Measurements from ENCODE around the gene MAPRE2.

MAPRE2 gene

GRCh38 chr18:35097195-35097594 lies 56.0 kb downstream of the MAPRE2 start:
- H3K36me3 ChIP-seq (ENCODE audit: control insufficient read depth in 1 of 2, insufficient read depth in 2 of 2, low read length in 2 of 2): no peaks in the 10 kb centered on the region
- H2BK120ac ChIP-seq (ENCODE audit: insufficient read depth, low read length, poor library complexity): no peak overlapping the region
- no peaks in the 10 kb centered on the region for H3K9me3 ChIP-seq (ENCODE audit: insufficient read depth, low read depth, low read length)
- H3K4me1 ChIP-seq (ENCODE audit: control insufficient read depth in 1 of 2, insufficient read depth in 2 of 2, low read length in 2 of 2): peaks cover 0 to 3% of the 10 kb centered on the region in 2 experiments
- H2AFZ ChIP-seq (ENCODE audit: insufficient read depth, low read length, poor library complexity): no peak overlapping the region
- no peak overlapping the region for H2AK5ac ChIP-seq (ENCODE audit: low read length)
- no peak overlapping the region for H3K4ac ChIP-seq (ENCODE audit: low read depth, low read length)
- H3K79me2 ChIP-seq (ENCODE audit: control insufficient read depth, insufficient read depth, low read length, poor library complexity): no peaks in the 10 kb centered on the region
- no peak overlapping the region for H3K14ac ChIP-seq (ENCODE audit: low read length)
- no CpG with 5 or more reads among the region's 5 CpGs for WGBS (ENCODE audit: extremely low coverage, insufficient coverage, insufficient read length)
- H3K27me3 ChIP-seq (ENCODE audit: insufficient read depth, low read length): no peaks in the 10 kb centered on the region
- H4K91ac ChIP-seq (ENCODE audit: low read depth, low read length): no peak overlapping the region
- no peak overlapping the region for H2BK12ac ChIP-seq (ENCODE audit: low read length)
- no peaks in the 10 kb centered on the region for H3K79me1 ChIP-seq (ENCODE audit: low read length)
- H4K12ac ChIP-seq (ENCODE audit: low read depth, low read length): no peak overlapping the region
- no peak overlapping the region for H3K18ac ChIP-seq (ENCODE audit: low read length)
- H2BK5ac ChIP-seq (ENCODE audit: low read depth, low read length, poor library complexity): no peak overlapping the region
- DNase-seq: no peak
- no peak overlapping the region for H3K4me2 ChIP-seq (ENCODE audit: low read length)
- no peak overlapping the region for H3K27ac ChIP-seq (ENCODE audit: low read depth, low read length)
- H3K9ac ChIP-seq (ENCODE audit: low read length): no peak overlapping the region
- no peak overlapping the region for H4K8ac ChIP-seq (ENCODE audit: low read depth, low read length)
- H3K4me3 ChIP-seq (ENCODE audit: low read depth, low read length): no peak overlapping the region
- H3K23ac ChIP-seq (ENCODE audit: low read length): no peak overlapping the region

GRCh38 chr18:35097763-35098162 lies 56.5 kb downstream of the MAPRE2 start:
- no peak overlapping the region for H4K8ac ChIP-seq (ENCODE audit: low read depth, low read length)
- no peaks in the 10 kb centered on the region for H3K27me3 ChIP-seq (ENCODE audit: insufficient read depth, low read length)
- peaks cover 0 to 3% of the 10 kb centered on the region in 2 experiments for H3K4me1 ChIP-seq (ENCODE audit: control insufficient read depth in 1 of 2, insufficient read depth in 2 of 2, low read length in 2 of 2)
- no peak overlapping the region for H3K4me2 ChIP-seq (ENCODE audit: low read length)
- H3K36me3 ChIP-seq (ENCODE audit: control insufficient read depth in 1 of 2, insufficient read depth in 2 of 2, low read length in 2 of 2): no peaks in the 10 kb centered on the region
- H3K9ac ChIP-seq (ENCODE audit: low read length): no peak overlapping the region
- no peak overlapping the region for H2AFZ ChIP-seq (ENCODE audit: insufficient read depth, low read length, poor library complexity)
- no peak overlapping the region for H3K27ac ChIP-seq (ENCODE audit: low read depth, low read length)
- no peak overlapping the region for H2BK120ac ChIP-seq (ENCODE audit: insufficient read depth, low read length, poor library complexity)
- H2BK12ac ChIP-seq (ENCODE audit: low read length): no peak overlapping the region
- H3K9me3 ChIP-seq (ENCODE audit: insufficient read depth, low read depth, low read length): no peaks in the 10 kb centered on the region
- no peak overlapping the region for H2BK5ac ChIP-seq (ENCODE audit: low read depth, low read length, poor library complexity)
- H3K23ac ChIP-seq (ENCODE audit: low read length): no peak overlapping the region
- no peak for DNase-seq
- no peak overlapping the region for H4K91ac ChIP-seq (ENCODE audit: low read depth, low read length)
- no peak overlapping the region for H3K18ac ChIP-seq (ENCODE audit: low read length)
- no peak overlapping the region for H2AK5ac ChIP-seq (ENCODE audit: low read length)
- no CpG with 5 or more reads among the region's 2 CpGs for WGBS (ENCODE audit: extremely low coverage, insufficient coverage, insufficient read length)
- H3K4me3 ChIP-seq (ENCODE audit: low read depth, low read length): no peak overlapping the region
- H3K14ac ChIP-seq (ENCODE audit: low read length): no peak overlapping the region
- H3K79me1 ChIP-seq (ENCODE audit: low read length): no peaks in the 10 kb centered on the region
- no peak overlapping the region for H4K12ac ChIP-seq (ENCODE audit: low read depth, low read length)
- H3K79me2 ChIP-seq (ENCODE audit: control insufficient read depth, insufficient read depth, low read length, poor library complexity): no peaks in the 10 kb centered on the region
- H3K4ac ChIP-seq (ENCODE audit: low read depth, low read length): no peak overlapping the region

DNA sequence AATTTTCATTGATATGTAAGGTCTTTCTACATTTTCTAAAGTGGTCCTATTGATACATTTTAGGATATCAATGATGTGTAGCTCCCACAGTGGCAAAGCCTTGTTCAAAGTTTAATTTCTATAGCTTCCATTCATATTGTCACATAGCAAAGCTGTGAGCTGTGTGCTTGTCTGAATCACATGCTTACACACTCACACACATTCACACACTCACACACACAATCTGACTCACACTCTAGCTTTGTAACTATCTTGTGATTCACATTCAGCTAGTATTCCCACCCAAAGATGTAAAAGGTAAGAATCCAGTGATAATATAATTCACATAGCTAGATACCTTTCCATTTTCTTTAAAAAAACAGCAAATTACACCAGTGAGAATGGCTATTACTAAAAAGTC lies 58.7 kb downstream of the MAPRE2 start:
- H3K14ac ChIP-seq (ENCODE audit: low read length): no peak overlapping the region
- H4K12ac ChIP-seq (ENCODE audit: low read depth, low read length): no peak overlapping the region
- no peak overlapping the region for H3K23ac ChIP-seq (ENCODE audit: low read length)
- H3K9me3 ChIP-seq (ENCODE audit: insufficient read depth, low read depth, low read length): no peaks in the 10 kb centered on the region
- H2BK5ac ChIP-seq (ENCODE audit: low read depth, low read length, poor library complexity): no peak overlapping the region
- no peak overlapping the region for H2BK12ac ChIP-seq (ENCODE audit: low read length)
- no peaks in the 10 kb centered on the region for H3K27me3 ChIP-seq (ENCODE audit: insufficient read depth, low read length)
- no peak overlapping the region for H2BK120ac ChIP-seq (ENCODE audit: insufficient read depth, low read length, poor library complexity)
- H3K79me1 ChIP-seq (ENCODE audit: low read length): no peaks in the 10 kb centered on the region
- H3K79me2 ChIP-seq (ENCODE audit: control insufficient read depth, insufficient read depth, low read length, poor library complexity): no peaks in the 10 kb centered on the region
- no peak overlapping the region for H3K4ac ChIP-seq (ENCODE audit: low read depth, low read length)
- H3K36me3 ChIP-seq (ENCODE audit: control insufficient read depth in 1 of 2, insufficient read depth in 2 of 2, low read length in 2 of 2): no peaks in the 10 kb centered on the region
- H3K27ac ChIP-seq (ENCODE audit: low read depth, low read length): no peak overlapping the region
- peaks cover 0 to 3% of the 10 kb centered on the region in 2 experiments for H3K4me1 ChIP-seq (ENCODE audit: control insufficient read depth in 1 of 2, insufficient read depth in 2 of 2, low read length in 2 of 2)
- H4K91ac ChIP-seq (ENCODE audit: low read depth, low read length): no peak overlapping the region
- H3K9ac ChIP-seq (ENCODE audit: low read length): no peak overlapping the region
- DNase-seq: no peak
- H2AFZ ChIP-seq (ENCODE audit: insufficient read depth, low read length, poor library complexity): no peak overlapping the region
- no peak overlapping the region for H2AK5ac ChIP-seq (ENCODE audit: low read length)
- H3K4me2 ChIP-seq (ENCODE audit: low read length): no peak overlapping the region
- no peak overlapping the region for H3K18ac ChIP-seq (ENCODE audit: low read length)
- no peak overlapping the region for H4K8ac ChIP-seq (ENCODE audit: low read depth, low read length)
- H3K4me3 ChIP-seq (ENCODE audit: low read depth, low read length): no peak overlapping the region

DNA sequence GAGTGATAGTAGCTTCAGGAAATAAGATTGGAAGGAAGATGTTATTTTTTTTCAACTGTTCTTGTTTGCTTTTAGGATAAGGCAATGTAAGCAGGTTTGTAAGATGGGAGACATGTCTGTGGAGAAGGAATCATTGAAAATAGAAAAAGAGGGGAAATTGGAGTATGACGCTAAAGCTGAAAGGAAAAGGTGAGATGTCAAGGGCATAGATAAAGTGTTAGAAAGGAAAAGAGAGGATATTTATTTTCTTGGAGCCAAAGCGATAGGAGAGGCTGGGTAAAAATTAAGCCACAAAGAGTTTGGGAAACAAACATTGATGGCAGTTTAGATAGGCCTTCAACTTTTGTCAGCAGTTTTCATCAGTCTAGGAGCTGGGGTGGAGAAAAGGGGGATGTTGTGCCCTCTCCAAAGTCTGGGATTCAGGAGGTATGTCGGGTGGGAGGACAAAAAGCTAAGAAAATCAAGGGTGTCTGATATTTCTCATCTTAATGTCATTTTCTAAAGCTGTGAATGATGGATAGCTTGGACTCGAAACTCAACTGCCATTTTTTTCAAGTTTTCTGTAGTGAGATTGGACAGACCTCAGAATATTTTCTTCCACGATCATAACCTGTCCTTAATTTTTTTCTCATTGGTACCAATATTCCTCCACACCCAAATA lies 63.3 kb downstream of the MAPRE2 start:
- WGBS (ENCODE audit: extremely low coverage, insufficient coverage, insufficient read length): no CpG with 5 or more reads among the region's 5 CpGs
- H3K4me1 ChIP-seq (ENCODE audit: control insufficient read depth in 1 of 2, insufficient read depth in 2 of 2, low read length in 2 of 2): no peaks in the 10 kb centered on the region
- H4K91ac ChIP-seq (ENCODE audit: low read depth, low read length): no peak overlapping the region
- H3K27me3 ChIP-seq (ENCODE audit: insufficient read depth, low read length): no peaks in the 10 kb centered on the region
- H3K9ac ChIP-seq (ENCODE audit: low read length): no peak overlapping the region
- no peak overlapping the region for H2AFZ ChIP-seq (ENCODE audit: insufficient read depth, low read length, poor library complexity)
- H3K4me3 ChIP-seq (ENCODE audit: low read depth, low read length): no peak overlapping the region
- H3K4me2 ChIP-seq (ENCODE audit: low read length): no peak overlapping the region
- no peak for DNase-seq
- H2BK120ac ChIP-seq (ENCODE audit: insufficient read depth, low read length, poor library complexity): no peak overlapping the region
- no peaks in the 10 kb centered on the region for H3K9me3 ChIP-seq (ENCODE audit: insufficient read depth, low read depth, low read length)
- no peak overlapping the region for H4K12ac ChIP-seq (ENCODE audit: low read depth, low read length)
- H4K8ac ChIP-seq (ENCODE audit: low read depth, low read length): no peak overlapping the region
- H2BK5ac ChIP-seq (ENCODE audit: low read depth, low read length, poor library complexity): no peak overlapping the region
- H2AK5ac ChIP-seq (ENCODE audit: low read length): no peak overlapping the region
- H3K79me2 ChIP-seq (ENCODE audit: control insufficient read depth, insufficient read depth, low read length, poor library complexity): no peaks in the 10 kb centered on the region
- H3K18ac ChIP-seq (ENCODE audit: low read length): no peak overlapping the region
- no peak overlapping the region for H3K14ac ChIP-seq (ENCODE audit: low read length)
- H3K23ac ChIP-seq (ENCODE audit: low read length): no peak overlapping the region
- no peaks in the 10 kb centered on the region for H3K36me3 ChIP-seq (ENCODE audit: control insufficient read depth in 1 of 2, insufficient read depth in 2 of 2, low read length in 2 of 2)
- no peaks in the 10 kb centered on the region for H3K79me1 ChIP-seq (ENCODE audit: low read length)
- no peak overlapping the region for H3K27ac ChIP-seq (ENCODE audit: low read depth, low read length)
- H2BK12ac ChIP-seq (ENCODE audit: low read length): no peak overlapping the region
- H3K4ac ChIP-seq (ENCODE audit: low read depth, low read length): no peak overlapping the region
